Stimulated activated CD4-positive, alpha-beta T cell treated with anti-CD3 and anti-CD28 coated beads, Interleukin-4, amount 100 ng/mL, for 48 hours (primary cell): ENCODE data around the gene TBL1X.
"Not testable (repeated sequence)": the region's sequence is repeated elsewhere in the genome, so short reads cannot be mapped to it uniquely, and the experiment has no call there.

Experiments
- DNase-seq, 2 donors: peaks; one replicate each; pipeline ENCODE4 v3.0.0-alpha.2; 2020; ENCODE audit warnings: low read depth in 2 of 2

TBL1X gene

GRCh38 chrX:9535101-9535500 lies 70.2 kb downstream of the TBL1X start:
- DNase-seq = no peak

- DNase-seq = not testable (repeated sequence)
Measured at GRCh38 chrX:9536156-9536555, 71.3 kb downstream of the TBL1X start.

- DNase-seq = no peak
Measured at GRCh38 chrX:9537781-9538180, 72.9 kb downstream of the TBL1X start.

GRCh38 chrX:9538544-9539045 lies 73.7 kb downstream of the TBL1X start:
- DNase-seq = no peak

GRCh38 chrX:9539605-9540387 lies 74.9 kb downstream of the TBL1X start:
- no peak for DNase-seq

GRCh38 chrX:9542106-9542760 lies 77.4 kb downstream of the TBL1X start:
- DNase-seq = no peak

- DNase-seq = no peak
Measured at GRCh38 chrX:9542761-9543111, 77.9 kb downstream of the TBL1X start.

GRCh38 chrX:9555354-9555753 lies 90.5 kb downstream of the TBL1X start:
- no peak for DNase-seq

GRCh38 chrX:9557091-9557490 lies 92.2 kb downstream of the TBL1X start:
- DNase-seq = no peak

GRCh38 chrX:9557521-9557920 lies 92.7 kb downstream of the TBL1X start:
- no peak for DNase-seq

- DNase-seq = no peak
Measured at GRCh38 chrX:9558615-9559014, 93.8 kb downstream of the TBL1X start.

GRCh38 chrX:9560219-9560618 lies 95.4 kb downstream of the TBL1X start:
- no peak for DNase-seq

GRCh38 chrX:9561199-9561598 lies 96.3 kb downstream of the TBL1X start:
- no peak for DNase-seq

GRCh38 chrX:9562851-9563250 lies 98.0 kb downstream of the TBL1X start:
- no peak for DNase-seq

- DNase-seq = no peak
Measured at GRCh38 chrX:9566150-9566621, 101.3 kb downstream of the TBL1X start.

- no peak for DNase-seq
Measured at GRCh38 chrX:9569876-9570301, 105.0 kb downstream of the TBL1X start.

GRCh38 chrX:9573282-9574106 lies 108.6 kb downstream of the TBL1X start:
- no peak for DNase-seq

- DNase-seq = no peak
Measured at GRCh38 chrX:9576059-9576458, 111.2 kb downstream of the TBL1X start.

- no peak for DNase-seq
Measured at GRCh38 chrX:9577555-9577954, 112.7 kb downstream of the TBL1X start.

GRCh38 chrX:9578083-9578779 lies 113.4 kb downstream of the TBL1X start:
- no peak for DNase-seq

- no peak for DNase-seq
Measured at GRCh38 chrX:9581771-9582385, 117.0 kb downstream of the TBL1X start.
